Activated naive CD4-positive, alpha-beta T cell treated with anti-CD3 and anti-CD28 coated beads, Interleukin-2, amount 10 ng/mL, durations not matched to agents 7 days and 5 days (primary cell): Measurements from ENCODE around the gene MXRA8.

Source experiments
- CTCF ChIA-PET: fragments of 350-600 bp; sonication (Branson Sonifier 250); formaldehyde crosslinking; loops from one replicate; lab custom pipeline; 2021; ENCODE audit warnings: antibody characterized with exemption; lab: Charles Lee
- DNase-seq: peaks from one replicate; pipeline ENCODE4 v3.0.0-alpha.2; 2020
- H3K27ac Mint-ChIP-seq: one replicate; pipeline ENCODE4 v1.8.0; 2021; ENCODE audit warnings: mild to moderate bottlenecking, moderate library complexity, mixed read lengths
- H3K27me3 Mint-ChIP-seq: one replicate; pipeline ENCODE4 v1.8.0; 2021; ENCODE audit warnings: mild to moderate bottlenecking, mixed read lengths
- H3K36me3 Mint-ChIP-seq: one replicate; pipeline ENCODE4 v1.8.0; 2021; ENCODE audit warnings: mixed read lengths
- H3K4me1 Mint-ChIP-seq: one replicate; pipeline ENCODE4 v1.8.0; 2021; ENCODE audit warnings: mixed read lengths
- H3K4me3 Mint-ChIP-seq: one replicate; pipeline ENCODE4 v1.8.0; 2021; ENCODE audit warnings: mild to moderate bottlenecking, moderate library complexity, mixed read lengths
- H3K9me3 Mint-ChIP-seq: one replicate; pipeline ENCODE4 v1.8.0; 2021; ENCODE audit warnings: mixed read lengths

Gene MXRA8

GRCh38 chr1:1306661-1307260, 51.6 kb downstream of the MXRA8 start:
- Mint-ChIP-seq H3K9me3 (no peaks in the 10 kb centered on the region), H3K4me3 (peak overlapping the region; percentile 89), H3K4me1 (peaks cover 26% of the 10 kb centered on the region), H3K36me3 (peaks cover 3% of the 10 kb centered on the region), H3K27ac (peak overlapping the region; percentile 93), H3K27me3 (no peaks in the 10 kb centered on the region)
- DNase-seq: no peak
- CTCF ChIA-PET: interaction anchor here (0.5 kb wide), 1 partner anchor 289 kb away, joined by 3 read pairs; no protein-coding TSS in a partner anchor

DNA sequence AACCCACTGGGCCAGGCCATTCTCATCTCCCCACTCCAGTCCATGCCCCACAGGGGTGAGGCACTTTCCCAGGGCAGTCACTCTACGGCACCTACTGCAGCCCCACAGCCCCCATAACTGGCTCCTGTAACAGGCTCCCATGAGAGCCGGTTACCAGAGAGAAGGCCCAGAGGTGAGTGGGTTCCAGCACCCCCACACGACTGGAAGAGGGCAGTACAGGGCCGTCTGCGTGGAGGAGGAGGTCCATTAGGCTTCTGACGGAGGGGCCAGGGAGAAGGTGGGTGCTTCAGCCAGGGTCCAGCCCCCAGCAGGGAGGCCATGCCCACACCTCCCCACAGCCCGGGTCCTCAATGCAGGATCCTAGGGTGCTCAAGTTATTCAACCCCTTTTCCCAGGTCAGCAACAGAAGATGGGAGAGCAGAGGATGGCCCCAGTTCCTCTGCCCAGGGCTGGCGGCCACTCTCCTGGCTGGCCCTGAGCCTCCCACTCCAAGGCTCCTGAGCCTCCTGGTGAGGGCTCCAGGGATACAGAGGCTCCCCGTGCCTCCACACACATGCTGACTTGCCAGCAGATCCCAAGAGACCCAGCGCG, 52.2 kb downstream of the MXRA8 start:
- Mint-ChIP-seq H3K36me3 (peaks cover 3% of the 10 kb centered on the region), H3K27me3 (no peaks in the 10 kb centered on the region), H3K27ac (peak overlapping the region; percentile 93), H3K4me1 (peaks cover 26% of the 10 kb centered on the region), H3K4me3 (peak overlapping the region; percentile 89), H3K9me3 (no peaks in the 10 kb centered on the region)
- CTCF ChIA-PET: interaction anchor here (1.1 to 1.3 kb wide), 3 partner anchors 66 to 323 kb away, joined by 3 to 12 read pairs (median 7); partner anchors contain the start of gene AURKAIP1
- peak; percentile 52 for DNase-seq

DNA sequence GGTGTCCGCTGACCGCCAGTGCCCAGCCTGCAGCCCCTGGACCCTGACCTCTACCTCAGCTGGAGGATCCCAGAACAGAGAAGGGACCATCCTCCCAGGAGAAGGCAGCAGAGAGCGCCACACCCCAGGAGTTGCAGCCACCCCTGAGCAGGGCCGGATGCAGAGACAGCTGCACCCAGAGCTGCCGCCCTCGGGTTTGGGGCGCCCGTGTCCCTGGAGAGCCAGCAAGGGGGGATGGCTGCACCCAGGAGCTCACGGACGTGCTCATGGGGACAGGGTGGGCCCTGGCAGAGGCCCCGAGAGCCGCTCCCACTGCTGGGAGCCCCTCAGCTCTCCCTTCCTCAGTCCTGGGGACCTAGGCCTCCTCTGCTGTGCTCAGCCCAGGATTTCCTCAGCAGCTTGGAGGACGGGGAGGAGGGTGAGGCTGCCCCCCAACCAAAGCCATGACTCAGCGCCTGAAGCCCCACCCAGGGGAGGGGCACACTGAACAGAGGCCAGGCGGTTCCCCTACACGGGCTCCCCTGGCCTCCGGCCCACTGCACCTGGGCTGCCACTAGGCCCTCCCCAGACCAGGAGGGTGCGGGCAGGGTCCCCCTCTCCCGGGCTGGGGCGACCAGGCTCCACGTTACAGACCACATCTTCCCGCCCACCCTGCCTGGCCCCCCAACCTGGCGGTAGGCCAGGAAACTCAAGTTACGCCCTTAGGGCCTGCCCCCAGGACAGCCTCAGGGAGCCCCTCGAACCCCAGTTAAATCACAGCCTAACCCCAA, 52.9 kb downstream of the MXRA8 start:
- Mint-ChIP-seq H3K4me3 (peak overlapping the region; percentile 89), H3K4me1 (peaks cover 26% of the 10 kb centered on the region), H3K9me3 (no peaks in the 10 kb centered on the region), H3K27ac (peak overlapping the region; percentile 93), H3K36me3 (no peaks in the 10 kb centered on the region), H3K27me3 (no peaks in the 10 kb centered on the region)
- CTCF ChIA-PET: interaction anchor here (0.7 to 1.5 kb wide), 9 partner anchors 9 to 322 kb away, joined by 3 to 12 read pairs (median 3); partner anchors contain the start of gene AURKAIP1
- peak; percentile 86 for DNase-seq

GRCh38 chr1:1304331-1305299, 53.7 kb downstream of the MXRA8 start:
- Mint-ChIP-seq H3K4me1 (peaks cover 21% of the 10 kb centered on the region), H3K36me3 (no peaks in the 10 kb centered on the region), H3K27ac (peak overlapping the region; percentile 93), H3K27me3 (no peaks in the 10 kb centered on the region), H3K9me3 (no peaks in the 10 kb centered on the region), H3K4me3 (peak overlapping the region; percentile 89)
- CTCF ChIA-PET: interaction anchor here (0.7 to 1.6 kb wide), 10 partner anchors 9 to 321 kb away, joined by 3 to 12 read pairs (median 4); partner anchors contain the start of gene AURKAIP1
- DNase-seq: no peak

DNA sequence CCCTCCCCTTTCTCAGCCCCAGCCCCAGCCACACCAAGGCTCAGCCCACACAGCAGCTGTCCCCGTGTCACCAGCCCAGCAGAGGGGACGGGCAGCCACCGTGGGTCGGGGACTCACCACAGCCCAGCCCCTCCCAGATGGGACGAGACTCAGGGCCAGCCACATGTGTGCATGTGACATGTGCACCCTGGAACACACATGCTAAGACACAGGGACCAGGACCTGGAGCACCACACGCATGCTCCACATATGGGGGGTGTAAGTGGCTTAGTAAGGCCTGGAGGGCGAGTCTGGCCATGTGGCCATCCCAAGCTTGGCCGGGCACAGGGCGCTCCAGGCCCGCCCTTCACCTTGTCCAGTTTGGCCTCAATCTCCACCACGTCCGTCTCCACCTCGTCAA, 54.6 kb downstream of the MXRA8 start:
- H3K4me1 Mint-ChIP-seq: peaks cover 19% of the 10 kb centered on the region
- CTCF ChIA-PET: interaction anchor here (1.5 to 1.6 kb wide), 2 partner anchors 61 to 182 kb away, joined by 4 read pairs; no protein-coding TSS in a partner anchor
- no peaks in the 10 kb centered on the region for H3K36me3 Mint-ChIP-seq
- H3K27ac Mint-ChIP-seq: no peak overlapping the region
- no peaks in the 10 kb centered on the region for H3K9me3 Mint-ChIP-seq
- no peak for DNase-seq
- no peaks in the 10 kb centered on the region for H3K27me3 Mint-ChIP-seq
- no peak overlapping the region for H3K4me3 Mint-ChIP-seq

GRCh38 chr1:1302951-1303509, 55.3 kb downstream of the MXRA8 start:
- Mint-ChIP-seq H3K27ac (no peak overlapping the region), H3K4me3 (no peak overlapping the region), H3K4me1 (peaks cover 19% of the 10 kb centered on the region), H3K9me3 (no peaks in the 10 kb centered on the region), H3K27me3 (no peaks in the 10 kb centered on the region), H3K36me3 (peaks cover 1% of the 10 kb centered on the region)
- no peak for DNase-seq
- CTCF ChIA-PET: interaction anchor here (1.6 kb wide), 1 partner anchor 181 kb away, joined by 4 read pairs; no protein-coding TSS in a partner anchor
